Adrenal gland (tissue), 12 donors: ENCODE measurements around the gene EPM2AIP1. TPM values are rescaled to one million over a fixed set of nuclear protein-coding genes. Genes with fewer than 3 reads are reported as not detected.

ENCODE experiments used
- DNase-seq, 7 donors: peaks; one replicate each; pipeline ENCODE4 v3.0.0-alpha.2; 2019 to 2020
- H3K27ac ChIP-seq, 5 donors: fragments of 200-600 bp; sonication (generic) in 4 of 5; 1 replicate in 3 of 5; 2 replicates in 2 of 5; pipeline versions ENCODE4 v1.5.1 to v1.8.0; 2016 to 2020; ENCODE audit warnings: mild to moderate bottlenecking in 1 of 5
- H3K27me3 ChIP-seq: fragments of 200-600 bp; 2 replicates; pipeline ENCODE4 v1.8.0; 2021
- H3K36me3 ChIP-seq, 2 donors: fragments of 200-600 bp; replicated peaks in 1 of 2; 1 replicate in 1 of 2; 2 replicates in 1 of 2; pipeline versions ENCODE4 v1.5.1 to v1.8.0; 2018 to 2022
- H3K4me1 ChIP-seq, 2 donors: fragments of 200-600 bp; replicated peaks in 1 of 2; 1 replicate in 1 of 2; 2 replicates in 1 of 2; pipeline versions ENCODE4 v1.5.1 to v1.8.0; 2018 to 2021
- H3K4me3 ChIP-seq, 4 donors: fragments of 200-600 bp; sonication (generic) in 3 of 4; one replicate each; pipeline ENCODE4 v1.5.1; 2016 to 2018
- H3K9me3 ChIP-seq, 3 donors: fragments of 200-600 bp; sonication (generic) in 1 of 3; replicated peaks in 1 of 3; 1 replicate in 2 of 3; 2 replicates in 1 of 3; pipeline versions ENCODE4 v1.5.1 to v1.8.0; 2016 to 2021
- POLR2A ChIP-seq, 2 donors: fragments of 450-650 bp; IDR thresholded peaks; one replicate each; pipeline ENCODE4 v1.6.1; 2017; ENCODE audit warnings: antibody characterized with exemption in 2 of 2, mild to moderate bottlenecking in 2 of 2, moderate library complexity in 1 of 2
- whole genome bisulfite sequencing, 4 donors: extraction: QIAGEN DNeasy Blood & Tissue Kit in 2 of 4; methylation state at CpG; one replicate each; pipeline versions ENCODE4 v1.1.5 to v1.1.7; 2013 to 2017; 5-methylcytosine and 5-hydroxymethylcytosine counted together
- intact Hi-C, 2 donors: fragments of 100-400 bp; cut with DNase I; formaldehyde crosslinking; loops; one replicate each; pipeline versions ENCODE4 v1.14.1 to v1.15.0; 2022 to 2023
- polyA plus RNA-seq, 3 donors: library from polyadenylated mRNA; stranded (reverse); fragments of 200-250 nt in 2 of 3; fragments of 350-450 nt in 1 of 3; fragmentation: Illumina TruSeq in 1 of 3; extraction: RNeasy Lipid Tissue Mini Kit (QIAGEN cat#74804) in 1 of 3; gene quantifications; one replicate each; pipeline ENCODE4 v1.2.3, GENCODE V29; 2013 to 2014
- total RNA-seq, 9 donors: library from RNA; depleted of rRNA in 4 of 9; stranded (reverse); fragments of >200 nt in 4 of 9; fragments of 120-200 nt in 1 of 9; fragmentation: NEBNext Ultra II Directional in 1 of 9; extraction: Animal tissue kit (Norgen Biotek cat#: 25700) in 1 of 9; gene quantifications; one replicate each; pipeline versions ENCODE4 v1.1.0 to v1.2.4, GENCODE V29; 2013 to 2023
- TF ChIP-seq, protein P1 (sequence below), 6 experiments: fragments of 450-650 bp in 4 of 6; fragments of 200-600 bp in 2 of 6; sonication (generic) in 1 of 6; IDR thresholded peaks; 1 replicate in 5 of 6; 2 replicates in 1 of 6; pipeline versions ENCODE4 v1.5.1 to v1.8.0; 2016 to 2021; ENCODE audit warnings: antibody characterized with exemption in 6 of 6, mild to moderate bottlenecking in 2 of 6, moderate library complexity in 1 of 6
- donor health status: healthy with polysubstance abuse.
- donor health status: Bipolar disorder and iron deficiency.
- donor health status: DM: yes; HTN: yes; CAD: no.
- donor health status: DM: no; HTN: no; CAD: no.
- donor health status: DM: no; HTN: no; CAD: no.
- donor health status: DM: yes; HTN: yes; CAD: no.

EPM2AIP1 gene
- total and polyA plus RNA-seq, 12 donors, result 6.2 to 37.2 (median 17.2) TPM

GRCh38 chr3:36989568-36989967 lies 3.4 kb downstream of the EPM2AIP1 start:
- peaks cover 27 to 52% of the 10 kb centered on the region in 2 donors for H3K4me1 ChIP-seq
- peak overlapping the region in 1 of 4 donors; percentile 9 for H3K4me3 ChIP-seq
- H3K9me3 ChIP-seq, result no peaks in the 10 kb centered on the region
- intact Hi-C loops, result no loop called here
- H3K36me3 ChIP-seq, result peaks cover 0 to 26% of the 10 kb centered on the region in 2 donors
- no peak for DNase-seq
- no peak for TF ChIP-seq POLR2A (IDR thresholded peaks at IDR 0.05)
- TF ChIP-seq, protein P1, sequence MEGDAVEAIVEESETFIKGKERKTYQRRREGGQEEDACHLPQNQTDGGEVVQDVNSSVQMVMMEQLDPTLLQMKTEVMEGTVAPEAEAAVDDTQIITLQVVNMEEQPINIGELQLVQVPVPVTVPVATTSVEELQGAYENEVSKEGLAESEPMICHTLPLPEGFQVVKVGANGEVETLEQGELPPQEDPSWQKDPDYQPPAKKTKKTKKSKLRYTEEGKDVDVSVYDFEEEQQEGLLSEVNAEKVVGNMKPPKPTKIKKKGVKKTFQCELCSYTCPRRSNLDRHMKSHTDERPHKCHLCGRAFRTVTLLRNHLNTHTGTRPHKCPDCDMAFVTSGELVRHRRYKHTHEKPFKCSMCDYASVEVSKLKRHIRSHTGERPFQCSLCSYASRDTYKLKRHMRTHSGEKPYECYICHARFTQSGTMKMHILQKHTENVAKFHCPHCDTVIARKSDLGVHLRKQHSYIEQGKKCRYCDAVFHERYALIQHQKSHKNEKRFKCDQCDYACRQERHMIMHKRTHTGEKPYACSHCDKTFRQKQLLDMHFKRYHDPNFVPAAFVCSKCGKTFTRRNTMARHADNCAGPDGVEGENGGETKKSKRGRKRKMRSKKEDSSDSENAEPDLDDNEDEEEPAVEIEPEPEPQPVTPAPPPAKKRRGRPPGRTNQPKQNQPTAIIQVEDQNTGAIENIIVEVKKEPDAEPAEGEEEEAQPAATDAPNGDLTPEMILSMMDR (IDR thresholded peaks at IDR 0.05), result no peak
- H3K27ac ChIP-seq, result no peak overlapping the region
- no peaks in the 10 kb centered on the region for H3K27me3 ChIP-seq

DNA sequence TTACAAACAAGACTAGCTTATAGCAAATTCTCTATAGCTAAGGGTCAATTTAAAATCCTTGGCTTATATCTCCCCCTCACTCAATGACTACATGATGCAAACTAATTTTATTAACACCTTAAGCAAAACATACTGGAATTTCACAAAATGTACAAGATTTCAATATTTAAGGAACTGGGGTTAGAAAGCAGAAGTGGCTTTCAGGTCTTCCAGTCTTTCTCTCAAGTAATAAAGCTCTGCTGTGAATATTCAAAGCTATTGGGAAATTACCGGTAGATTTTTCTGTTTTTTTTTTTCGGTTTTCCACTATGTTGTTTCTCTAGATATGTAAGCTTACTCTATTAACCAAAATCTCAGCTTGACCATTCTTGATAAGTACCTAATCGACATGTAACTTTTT lies 3.9 kb downstream of the EPM2AIP1 start:
- Histone ChIP-seq H3K4me1 (peaks cover 22 to 47% of the 10 kb centered on the region in 2 donors), H3K4me3 (peak overlapping the region in 1 of 4 donors; percentile 9), H3K9me3 (no peaks in the 10 kb centered on the region), H3K27me3 (no peaks in the 10 kb centered on the region), H3K27ac (no peak overlapping the region), H3K36me3 (peaks cover 0 to 32% of the 10 kb centered on the region in 2 donors)
- WGBS, 4 donors, result 69 to 85% (median 76%) methylated on average over 3 of the region's 3 CpGs
- DNase-seq, result no peak
- intact Hi-C loops, result no loop called here
- TF ChIP-seq, protein P1 (IDR thresholded peaks at IDR 0.05), result no peak
- no peak for TF ChIP-seq POLR2A (IDR thresholded peaks at IDR 0.05)

GRCh38 chr3:36988356-36988755 lies 4.6 kb downstream of the EPM2AIP1 start:
- H3K27ac ChIP-seq, result no peak overlapping the region
- 71 to 87% (median 75%) methylated on average over 2 of the region's 2 CpGs for WGBS, 4 donors
- no peaks in the 10 kb centered on the region for H3K27me3 ChIP-seq

GRCh38 chr3:36981006-36981405 lies 11.9 kb downstream of the EPM2AIP1 start:
- WGBS, 4 donors, result 84 to 92% (median 90%) methylated on average over 4 of the region's 4 CpGs
- H3K36me3 ChIP-seq, result peaks cover 0 to 36% of the 10 kb centered on the region in 2 donors
- DNase-seq, result no peak
- H3K4me3 ChIP-seq, result no peak overlapping the region
- TF ChIP-seq, protein P1 (IDR thresholded peaks at IDR 0.05), result no peak
- no peak for TF ChIP-seq POLR2A (IDR thresholded peaks at IDR 0.05)
- no peaks in the 10 kb centered on the region for H3K9me3 ChIP-seq
- intact Hi-C loops, result no loop called here
- no peaks in the 10 kb centered on the region for H3K4me1 ChIP-seq
- H3K27ac ChIP-seq, result no peak overlapping the region
- H3K27me3 ChIP-seq, result no peaks in the 10 kb centered on the region

More at GRCh38 chr3:36988356-36988755, 4.6 kb downstream of the EPM2AIP1 start:
- Histone ChIP-seq H3K36me3 (peaks cover 0 to 39% of the 10 kb centered on the region in 2 donors), H3K4me1 (peaks cover 20 to 46% of the 10 kb centered on the region in 2 donors), H3K4me3 (no peak overlapping the region), H3K9me3 (no peaks in the 10 kb centered on the region)
- intact Hi-C loops, result no loop called here
- DNase-seq, result no peak
- TF ChIP-seq, protein P1 (IDR thresholded peaks at IDR 0.05), result no peak
- TF ChIP-seq POLR2A (IDR thresholded peaks at IDR 0.05), result no peak
